IMR-90 (cell line): ENCODE measurements around the gene SMIM7. TPM values are rescaled to one million over a fixed set of nuclear protein-coding genes. Genes with fewer than 3 reads are reported as not detected.

ENCODE experiments used
- ATAC-seq: fragments of 200-7000 bp; cut with Tn5 transposase; 2 replicates; pipeline ENCODE4 v1.9.1; 2020; ENCODE audit warnings: low read depth, mild to moderate bottlenecking, moderate library complexity
- BruUV-seq: library from RNA; stranded (reverse); fragments of 400-500 nt; replicated peaks from 2 replicates; lab custom pipeline; 2021; lab: Mats Ljungman, UMichigan
- CTCF ChIA-PET: fragments of 300-600 bp; formaldehyde crosslinking; extraction: SDS; loops from one replicate; lab custom pipeline; 2021; ENCODE audit warnings: antibody characterized with exemption; lab: Yijun Ruan, JAX
- POLR2A ChIA-PET: fragments of 300-600 bp; sonication (Branson Sonifier 250); formaldehyde crosslinking; loops from one replicate; lab custom pipeline; 2022; ENCODE audit warnings: antibody characterized with exemption; ENCODE audit not compliant: unreplicated experiment; lab: Charles Lee
- DNase-seq: peaks from one replicate; pipeline ENCODE4 v3.0.0; 2013
- H2AFZ ChIP-seq: replicated peaks from 2 replicates; pipeline ENCODE3; 2013; ENCODE audit warnings: low read length, mild to moderate bottlenecking; ENCODE audit not compliant: poor library complexity
- H2AK5ac ChIP-seq: 2 replicates; pipeline ENCODE4 v1.6.1; 2013; ENCODE audit warnings: low read depth, low read length, inconsistent platforms
- H2AK9ac ChIP-seq: replicated peaks from 2 replicates; pipeline ENCODE3; 2013; ENCODE audit warnings: mild to moderate bottlenecking, low read depth, low read length, moderate library complexity; ENCODE audit not compliant: poor library complexity
- H2BK120ac ChIP-seq: 2 replicates; pipeline ENCODE4 v1.6.1; 2013; ENCODE audit warnings: low read depth, low read length, inconsistent platforms
- H2BK15ac ChIP-seq: 3 replicates; pipeline ENCODE4 v1.6.1; 2013; ENCODE audit warnings: low read depth, low read length, inconsistent platforms
- H2BK20ac ChIP-seq: 2 replicates; pipeline ENCODE4 v1.6.1; 2013; ENCODE audit warnings: low read depth, mild to moderate bottlenecking, inconsistent platforms, low read length, moderate library complexity
- H2BK5ac ChIP-seq: 2 replicates; pipeline ENCODE4 v1.6.1; 2013; ENCODE audit warnings: mild to moderate bottlenecking, low read depth, low read length, inconsistent platforms; ENCODE audit not compliant: poor library complexity, severe bottlenecking
- H3K14ac ChIP-seq: replicated peaks from 2 replicates; pipeline ENCODE4 v1.6.1; 2013; ENCODE audit warnings: low read depth, low read length, inconsistent platforms
- H3K18ac ChIP-seq: 2 replicates; pipeline ENCODE4 v1.6.1; 2013; ENCODE audit warnings: low read depth, low read length, control low read depth
- H3K23ac ChIP-seq: 2 replicates; pipeline ENCODE4 v1.6.1; 2013; ENCODE audit warnings: low read depth, low read length, inconsistent platforms
- H3K27ac ChIP-seq: 2 replicates; pipeline ENCODE4 v1.5.1; 2013; ENCODE audit warnings: mild to moderate bottlenecking, control low read depth, low read length; ENCODE audit not compliant: insufficient read depth
- H3K27me3 ChIP-seq: 2 replicates; pipeline ENCODE4 v1.6.1; 2013; ENCODE audit warnings: low read length; ENCODE audit not compliant: control insufficient read depth, insufficient read depth
- H3K36me3 ChIP-seq: 2 replicates; pipeline ENCODE4 v1.6.1; 2013; ENCODE audit warnings: low read length, mixed read lengths; ENCODE audit not compliant: control insufficient read depth, insufficient read depth
- H3K4ac ChIP-seq: 2 replicates; pipeline ENCODE4 v1.6.1; 2013; ENCODE audit warnings: low read depth, low read length, inconsistent platforms
- H3K4me1 ChIP-seq: 2 replicates; pipeline ENCODE4 v1.6.1; 2013; ENCODE audit warnings: low read length, mixed read lengths; ENCODE audit not compliant: control insufficient read depth, insufficient read depth
- H3K4me2 ChIP-seq: 2 replicates; pipeline ENCODE4 v1.6.1; 2013; ENCODE audit warnings: low read depth, mild to moderate bottlenecking, control low read depth, low read length, moderate library complexity
- H3K4me3 ChIP-seq: 2 replicates; pipeline ENCODE4 v1.5.1; 2013; ENCODE audit warnings: low read depth, mild to moderate bottlenecking, control low read depth, low read length, moderate library complexity; ENCODE audit not compliant: insufficient read depth
- H3K56ac ChIP-seq: 2 replicates; pipeline ENCODE4 v1.6.1; 2013; ENCODE audit warnings: low read length, inconsistent platforms; ENCODE audit not compliant: insufficient read depth; ENCODE audit errors: extremely low read depth
- H3K79me1 ChIP-seq, 2 experiments: 2 replicates each; pipeline ENCODE4 v1.6.1; 2013; ENCODE audit warnings: low read length in 2 of 2, inconsistent platforms in 1 of 2, low read depth in 1 of 2
- H3K9ac ChIP-seq: 2 replicates; pipeline ENCODE4 v1.6.1; 2013; ENCODE audit warnings: low read depth, low read length, control low read depth
- H3K9me1 ChIP-seq: 2 replicates; pipeline ENCODE4 v1.6.1; 2013; ENCODE audit warnings: low read length, inconsistent platforms; ENCODE audit not compliant: insufficient read depth
- H3K9me3 ChIP-seq: 2 replicates; pipeline ENCODE4 v1.6.1; 2013; ENCODE audit warnings: low read length; ENCODE audit not compliant: control insufficient read depth, insufficient read depth
- H4K20me1 ChIP-seq: 2 replicates; pipeline ENCODE4 v1.6.1; 2013; ENCODE audit warnings: low read length, inconsistent platforms; ENCODE audit not compliant: insufficient read depth
- H4K5ac ChIP-seq: 2 replicates; pipeline ENCODE4 v1.6.1; 2013; ENCODE audit warnings: mild to moderate bottlenecking, low read depth, low read length, control low read depth
- H4K8ac ChIP-seq, 2 experiments: 2 replicates each; pipeline ENCODE4 v1.6.1; 2013; ENCODE audit warnings: low read depth in 2 of 2, low read length in 2 of 2, control low read depth in 1 of 2, inconsistent platforms in 1 of 2
- H4K91ac ChIP-seq: 2 replicates; pipeline ENCODE4 v1.6.1; 2013; ENCODE audit warnings: low read depth, low read length, inconsistent platforms; ENCODE audit not compliant: insufficient read depth
- BHLHE40 ChIP-seq: fragments of 150-350 bp; IDR thresholded peaks from 2 replicates; pipeline ENCODE4 v1.6.1; 2016; ENCODE audit warnings: mild to moderate bottlenecking, low read depth, low read length
- CEBPB ChIP-seq: IDR thresholded peaks from 2 replicates; pipeline ENCODE4 v1.6.1; 2012; ENCODE audit warnings: low read depth, low read length, improper control_type of control experiment
- CHD1 ChIP-seq: IDR thresholded peaks from 2 replicates; pipeline ENCODE4 v1.6.1; 2012; ENCODE audit warnings: low read depth, low read length, improper control_type of control experiment
- CTCF ChIP-seq: conservative IDR thresholded peaks from 2 replicates; pipeline ENCODE4 v1.5.1; 2012; ENCODE audit warnings: mild to moderate bottlenecking, low read depth, low read length, improper control_type of control experiment
- ELK1 ChIP-seq: fragments of 150-350 bp; IDR thresholded peaks from 2 replicates; pipeline ENCODE4 v1.6.1; 2016; ENCODE audit warnings: low read depth, mild to moderate bottlenecking, low read length, moderate library complexity, borderline replicate concordance
- FOS ChIP-seq: fragments of 150-350 bp; IDR thresholded peaks from 2 replicates; pipeline ENCODE4 v1.6.1; 2016; ENCODE audit warnings: low read depth, low read length
- MAFK ChIP-seq: IDR thresholded peaks from 2 replicates; pipeline ENCODE4 v1.6.1; 2012; ENCODE audit warnings: low read depth, low read length, improper control_type of control experiment
- MAZ ChIP-seq: IDR thresholded peaks from 2 replicates; pipeline ENCODE4 v1.6.1; 2012; ENCODE audit warnings: low read depth, mild to moderate bottlenecking, low read length, improper control_type of control experiment, moderate library complexity, borderline replicate concordance
- MXI1 ChIP-seq: IDR thresholded peaks from 2 replicates; pipeline ENCODE4 v1.6.1; 2012; ENCODE audit warnings: low read depth, mild to moderate bottlenecking, low read length, moderate library complexity, borderline replicate concordance
- NFE2L2 ChIP-seq: fragments of 150-350 bp; IDR thresholded peaks from 2 replicates; pipeline ENCODE4 v1.6.1; 2016; ENCODE audit warnings: low read depth, mild to moderate bottlenecking, low read length
- POLR2A ChIP-seq: IDR thresholded peaks from 2 replicates; pipeline ENCODE4 v1.6.1; 2012; ENCODE audit warnings: mild to moderate bottlenecking, low read depth, low read length
- RAD21 ChIP-seq: IDR thresholded peaks from 2 replicates; pipeline ENCODE4 v1.6.1; 2012; ENCODE audit warnings: low read length, improper control_type of control experiment
- RCOR1 ChIP-seq: IDR thresholded peaks from 2 replicates; pipeline ENCODE4 v1.6.1; 2012; ENCODE audit warnings: mild to moderate bottlenecking, low read length, improper control_type of control experiment; ENCODE audit not compliant: insufficient replicate concordance
- RFX5 ChIP-seq: IDR thresholded peaks from 2 replicates; pipeline ENCODE4 v1.8.0; 2012; ENCODE audit warnings: low read depth, mild to moderate bottlenecking, low read length, moderate library complexity
- SMC3 ChIP-seq: fragments of 150-350 bp; IDR thresholded peaks from 2 replicates; pipeline ENCODE4 v1.6.1; 2016; ENCODE audit warnings: low read depth, mild to moderate bottlenecking, antibody characterized with exemption, low read length, moderate library complexity
- USF2 ChIP-seq: fragments of 150-350 bp; IDR thresholded peaks from 2 replicates; pipeline ENCODE4 v1.6.1; 2017; ENCODE audit warnings: mild to moderate bottlenecking, antibody characterized with exemption, low read length, low read depth
- WGBS, 2 experiments: methylation state at CpG; one replicate each; pipeline versions ENCODE4 v1.1.5 to v1.1.7; 2013; ENCODE audit warnings: missing lambda C conversion rate in 2 of 2; ENCODE audit not compliant: insufficient read length in 1 of 2; ENCODE audit errors: extremely low coverage in 2 of 2; 5-methylcytosine and 5-hydroxymethylcytosine counted together
- dilution Hi-C: fragments of 300-500 bp; cut with HindIII; formaldehyde crosslinking; loops from one replicate; pipeline ENCODE4 v1.14.3; 2018; ENCODE audit warnings: low sequenced_read_pairs; ENCODE audit not compliant: unreplicated experiment
- in situ Hi-C: fragments of 300-500 bp; cut with MboI; formaldehyde crosslinking; loops from 3 replicates; pipeline ENCODE4 v1.14.3; 2019; ENCODE audit warnings: low sequenced_read_pairs, inconsistent platforms, mixed read lengths
- intact Hi-C: fragments of 100-400 bp; cut with micrococcal nuclease; formaldehyde crosslinking; loops from 2 replicates; pipeline ENCODE4 v1.10.0; 2022
- polyA plus RNA-seq, 3 experiments: library from polyadenylated mRNA; depleted of rRNA; stranded (reverse); fragments of >200 nt; gene quantifications; 2 replicates each; pipeline ENCODE4 v1.2.3, GENCODE V29; 2012; ENCODE audit warnings: low replicate concordance in 1 of 3
- total RNA-seq: library from RNA; depleted of rRNA; stranded (reverse); fragments of >200 nt; gene quantifications from 2 replicates; pipeline ENCODE4 v1.2.3, GENCODE V29; 2012

SMIM7 gene
- total and polyA plus RNA-seq, 2 of the 4 experiments (the other 2 are of a cell fraction) = 55.7 to 64.8 TPM

GRCh38 chr19:16605115-16605514 lies 54.8 kb downstream of the SMIM7 start:
- Histone ChIP-seq H3K18ac (no peak overlapping the region), H4K91ac (no peak overlapping the region), H3K56ac (no peak overlapping the region), H2BK120ac (no peak overlapping the region), H3K36me3 (no peaks in the 10 kb centered on the region), H2AFZ (no peak overlapping the region), H4K5ac (no peak overlapping the region), H3K4ac (no peak overlapping the region), H3K9me1 (peaks cover 51% of the 10 kb centered on the region), H3K27me3 (no peaks in the 10 kb centered on the region), H2AK9ac (no peak overlapping the region), H3K4me2 (no peak overlapping the region), H3K23ac (no peak overlapping the region), H3K9ac (no peak overlapping the region), H3K9me3 (no peaks in the 10 kb centered on the region), H3K79me1 (peaks cover 36 to 96% of the 10 kb centered on the region in 2 experiments), H3K4me1 (peaks cover 13% of the 10 kb centered on the region), H3K4me3 (no peak overlapping the region), H3K14ac (no peak overlapping the region), H2BK20ac (no peak overlapping the region), H4K20me1 (peaks cover 94% of the 10 kb centered on the region), H2AK5ac (no peak overlapping the region), H3K27ac (no peak overlapping the region), H2BK5ac (no peak overlapping the region), H4K8ac (no peak overlapping the region), H2BK15ac (no peak overlapping the region)
- WGBS, 2 experiments = no CpG with 5 or more reads among the region's 3 CpGs
- CTCF ChIA-PET = no interaction called here
- dilution Hi-C loops = no loop called here
- TF ChIP-seq SMC3 = no peak
- no peak for TF ChIP-seq CHD1
- no peak for TF ChIP-seq USF2
- TF ChIP-seq CTCF = no peak
- no peak for TF ChIP-seq ELK1
- no peak for TF ChIP-seq NFE2L2
- TF ChIP-seq CEBPB = no peak
- TF ChIP-seq POLR2A = no peak
- no peak for TF ChIP-seq MXI1
- TF ChIP-seq RAD21 = no peak
- no peak for TF ChIP-seq MAZ
- no peak for TF ChIP-seq RCOR1
- no peak for TF ChIP-seq BHLHE40
- TF ChIP-seq MAFK = no peak
- TF ChIP-seq FOS = no peak
- TF ChIP-seq RFX5 = no peak
- intact Hi-C loops = no loop called here
- ATAC-seq = no peak
- in situ Hi-C loops = no loop called here
- POLR2A ChIA-PET = no interaction called here
- BruUV-seq = no TSS peak
- no peak for DNase-seq
